Erythroblast (primary cell): Measurements from ENCODE around the gene MTHFD1L.
"Not testable (repeated sequence)": the region's sequence is repeated elsewhere in the genome, so short reads cannot be mapped to it uniquely, and the experiment has no call there.

Experiments used
- DNase-seq, 2 experiments: peaks; one replicate each; lab custom pipeline; 2025; lab: John Stamatoyannopoulos, UW
- GATA1 ChIP-seq: IDR thresholded peaks from 2 replicates; pipeline ENCODE4 v1.6.1; 2011; ENCODE audit warnings: low read depth, mild to moderate bottlenecking, control low read depth, low read length, moderate library complexity
- POLR2A ChIP-seq: IDR thresholded peaks from 2 replicates; pipeline ENCODE4 v1.6.1; 2011; ENCODE audit warnings: mild to moderate bottlenecking, low read length

Gene MTHFD1L

GRCh38 chr6:151041686-151042085 is 176.2 kb downstream of the MTHFD1L start:
- TF ChIP-seq POLR2A = no peak
- no peak for TF ChIP-seq GATA1

GRCh38 chr6:151042911-151043330 is 177.4 kb downstream of the MTHFD1L start:
- not testable (repeated sequence) for DNase-seq

More at GRCh38 chr6:151041686-151042085, 176.2 kb downstream of the MTHFD1L start:
- no peak for DNase-seq

- no peak for DNase-seq
Observed at GRCh38 chr6:151043944-151044343, 178.4 kb downstream of the MTHFD1L start.

GRCh38 chr6:151044465-151045441 is 179.3 kb downstream of the MTHFD1L start:
- no peak for TF ChIP-seq GATA1
- no peak for TF ChIP-seq POLR2A
- no peak for DNase-seq

More at GRCh38 chr6:151043944-151044343, 178.4 kb downstream of the MTHFD1L start:
- TF ChIP-seq GATA1 = no peak
- TF ChIP-seq POLR2A = no peak

GRCh38 chr6:151045511-151046222 is 180.2 kb downstream of the MTHFD1L start:
- DNase-seq = not testable (repeated sequence)

GRCh38 chr6:151051164-151051563 is 185.7 kb downstream of the MTHFD1L start:
- DNase-seq = no peak
- no peak for TF ChIP-seq GATA1
- no peak for TF ChIP-seq POLR2A

- no peak for DNase-seq
- TF ChIP-seq POLR2A (no peak), GATA1 (no peak)
Observed at GRCh38 chr6:151052021-151052646, 186.6 kb downstream of the MTHFD1L start.

- no peak for DNase-seq
Observed at GRCh38 chr6:151054306-151054705, 188.8 kb downstream of the MTHFD1L start.

GRCh38 chr6:151056230-151056907 is 190.9 kb downstream of the MTHFD1L start:
- no peak for DNase-seq
- TF ChIP-seq POLR2A = no peak
- no peak for TF ChIP-seq GATA1

More at GRCh38 chr6:151054306-151054705, 188.8 kb downstream of the MTHFD1L start:
- TF ChIP-seq POLR2A (no peak), GATA1 (no peak)

- DNase-seq = no peak
- TF ChIP-seq GATA1 (no peak), POLR2A (no peak)
Observed at GRCh38 chr6:151057061-151057460, 191.6 kb downstream of the MTHFD1L start.

- DNase-seq = no peak
- TF ChIP-seq POLR2A = no peak
- no peak for TF ChIP-seq GATA1
Observed at GRCh38 chr6:151058021-151058733, 192.7 kb downstream of the MTHFD1L start.

- TF ChIP-seq POLR2A = no peak
- TF ChIP-seq GATA1 = no peak
- no peak for DNase-seq
Observed at GRCh38 chr6:151059612-151060095, 194.2 kb downstream of the MTHFD1L start.

- DNase-seq = no peak
- TF ChIP-seq POLR2A (no peak), GATA1 (no peak)
Observed at GRCh38 chr6:151060096-151060765, 194.7 kb downstream of the MTHFD1L start.
